A673 (cell line): ENCODE results near the gene ANK2.

Experiments used
- EZH2 ChIP-seq: fragments of 200-600 bp; sonication (generic); IDR thresholded peaks from 2 replicates; pipeline ENCODE4 v1.6.1; 2017; ENCODE audit warnings: borderline replicate concordance, low read depth, mild to moderate bottlenecking, mixed read lengths, antibody characterized with exemption, low read length; ENCODE audit not compliant: poor library complexity, severe bottlenecking
- TF ChIP-seq, protein P1 (sequence below): fragments of 300-800, 200-600 bp; sonication (generic); conservative IDR thresholded peaks from 2 replicates; pipeline ENCODE4 v1.5.1; 2017; ENCODE audit warnings: low read depth, mild to moderate bottlenecking, antibody characterized with exemption, low read length, moderate library complexity, mixed read lengths

DNA sequence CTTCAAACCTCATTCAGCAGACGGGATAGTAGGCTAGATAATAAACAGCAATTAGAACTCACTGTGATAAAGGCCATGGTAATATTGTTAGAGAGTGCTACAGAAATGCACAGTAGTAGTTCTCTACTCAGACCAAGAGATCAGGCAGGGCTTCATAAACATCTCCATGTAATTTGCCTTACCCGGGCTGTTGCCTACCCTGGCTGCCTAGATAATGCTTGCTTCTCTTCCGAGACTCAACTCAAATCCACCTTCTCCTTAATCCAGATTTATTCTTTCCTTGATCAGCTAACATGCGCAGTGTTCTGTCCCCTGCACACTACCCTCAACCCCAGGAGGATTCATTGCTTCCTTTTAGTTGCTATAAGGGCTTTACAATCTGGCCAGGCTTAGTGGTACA, 21.8 kb downstream of the ANK2 start:
- TF ChIP-seq, protein P1, sequence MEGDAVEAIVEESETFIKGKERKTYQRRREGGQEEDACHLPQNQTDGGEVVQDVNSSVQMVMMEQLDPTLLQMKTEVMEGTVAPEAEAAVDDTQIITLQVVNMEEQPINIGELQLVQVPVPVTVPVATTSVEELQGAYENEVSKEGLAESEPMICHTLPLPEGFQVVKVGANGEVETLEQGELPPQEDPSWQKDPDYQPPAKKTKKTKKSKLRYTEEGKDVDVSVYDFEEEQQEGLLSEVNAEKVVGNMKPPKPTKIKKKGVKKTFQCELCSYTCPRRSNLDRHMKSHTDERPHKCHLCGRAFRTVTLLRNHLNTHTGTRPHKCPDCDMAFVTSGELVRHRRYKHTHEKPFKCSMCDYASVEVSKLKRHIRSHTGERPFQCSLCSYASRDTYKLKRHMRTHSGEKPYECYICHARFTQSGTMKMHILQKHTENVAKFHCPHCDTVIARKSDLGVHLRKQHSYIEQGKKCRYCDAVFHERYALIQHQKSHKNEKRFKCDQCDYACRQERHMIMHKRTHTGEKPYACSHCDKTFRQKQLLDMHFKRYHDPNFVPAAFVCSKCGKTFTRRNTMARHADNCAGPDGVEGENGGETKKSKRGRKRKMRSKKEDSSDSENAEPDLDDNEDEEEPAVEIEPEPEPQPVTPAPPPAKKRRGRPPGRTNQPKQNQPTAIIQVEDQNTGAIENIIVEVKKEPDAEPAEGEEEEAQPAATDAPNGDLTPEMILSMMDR, result no peak
- no peak for TF ChIP-seq EZH2
